Endodermal cell (in vitro differentiated cells): ENCODE measurements around the gene RASA2. TPM values are rescaled to one million over a fixed set of nuclear protein-coding genes. Genes with fewer than 3 reads are reported as not detected.

ENCODE experiments used
- DNase-seq: peaks from one replicate; pipeline ENCODE4 v3.0.0-alpha.2; 2017
- H3K27ac ChIP-seq: 2 replicates; pipeline ENCODE4 v1.5.1; 2013; ENCODE audit warnings: mild to moderate bottlenecking, low read depth, low read length, moderate library complexity
- H3K27me3 ChIP-seq: 2 replicates; pipeline ENCODE4 v1.6.1; 2013; ENCODE audit warnings: mild to moderate bottlenecking, low read length, moderate library complexity; ENCODE audit not compliant: insufficient read depth, control insufficient read depth, poor library complexity, severe bottlenecking
- H3K36me3 ChIP-seq: 2 replicates; pipeline ENCODE4 v1.7.0; 2013; ENCODE audit warnings: mild to moderate bottlenecking, low read length, moderate library complexity; ENCODE audit not compliant: control insufficient read depth, insufficient read depth
- H3K4me1 ChIP-seq: one replicate; pipeline ENCODE4 v1.7.0; 2013; ENCODE audit warnings: low read length; ENCODE audit not compliant: control insufficient read depth, insufficient read depth
- H3K4me3 ChIP-seq: 2 replicates; pipeline ENCODE4 v1.5.1; 2013; ENCODE audit warnings: mild to moderate bottlenecking, low read length, moderate library complexity
- H3K9ac ChIP-seq: 2 replicates; pipeline ENCODE4 v1.6.1; 2013; ENCODE audit warnings: mild to moderate bottlenecking, low read length, moderate library complexity; ENCODE audit not compliant: poor library complexity, severe bottlenecking; ENCODE audit errors: extremely low read depth
- H3K9me3 ChIP-seq: 2 replicates; pipeline ENCODE4 v1.6.1; 2013; ENCODE audit warnings: mild to moderate bottlenecking, low read length, moderate library complexity; ENCODE audit not compliant: control insufficient read depth
- H3K27ac Mint-ChIP-seq: 2 replicates; pipeline ENCODE4 v1.8.0; 2020; ENCODE audit warnings: mixed read lengths
- H3K27me3 Mint-ChIP-seq: 2 replicates; pipeline ENCODE4 v1.8.0; 2021; ENCODE audit warnings: mild to moderate bottlenecking, mixed read lengths; ENCODE audit not compliant: insufficient read depth
- H3K36me3 Mint-ChIP-seq: 2 replicates; pipeline ENCODE4 v1.8.0; 2020; ENCODE audit warnings: low read depth, mixed read lengths
- H3K4me1 Mint-ChIP-seq: 2 replicates; pipeline ENCODE4 v1.8.0; 2020; ENCODE audit warnings: mixed read lengths
- H3K4me3 Mint-ChIP-seq: 2 replicates; pipeline ENCODE4 v1.8.0; 2020; ENCODE audit warnings: mild to moderate bottlenecking, moderate library complexity, mixed read lengths
- H3K9me3 Mint-ChIP-seq: 2 replicates; pipeline ENCODE4 v1.8.0; 2020; ENCODE audit warnings: mild to moderate bottlenecking, mixed read lengths
- CTCF ChIP-seq: fragments of 200-600 bp; sonication (generic); conservative IDR thresholded peaks from 2 replicates; pipeline ENCODE4 v1.5.0; 2021; ENCODE audit warnings: antibody characterized with exemption, mild to moderate bottlenecking
- WGBS, 2 experiments: methylation state at CpG; one replicate each; pipeline versions ENCODE4 v1.1.5 to v1.1.7; 2013; ENCODE audit warnings: missing lambda C conversion rate in 2 of 2, mixed read lengths in 1 of 2; ENCODE audit not compliant: insufficient coverage in 1 of 2, insufficient read length in 1 of 2; 5-methylcytosine and 5-hydroxymethylcytosine counted together
- total RNA-seq, 2 donors: library from RNA; stranded (reverse); fragmentation: NEBNext Ultra II Directional in 1 of 2; extraction: Animal tissue kit (Norgen Biotek cat#: 25700) in 1 of 2; gene quantifications; 2 replicates in 1 of 2; 3 replicates in 1 of 2; pipeline ENCODE4 v1.2.1, GENCODE V29; 2021

RASA2 gene
- total RNA-seq, 2 donors from 2014 or later = 20.5 to 25.0 TPM

GRCh38 chr3:141528800-141529199 is 42.0 kb downstream of the RASA2 start:
- no peak overlapping the region for H3K9ac ChIP-seq
- H3K27me3 ChIP-seq = no peaks in the 10 kb centered on the region
- Mint-ChIP-seq H3K27me3 (no peaks in the 10 kb centered on the region), H3K4me3 (no peak overlapping the region), H3K36me3 (peaks cover 12% of the 10 kb centered on the region), H3K27ac (no peak overlapping the region), H3K9me3 (no peaks in the 10 kb centered on the region), H3K4me1 (no peaks in the 10 kb centered on the region)
- peaks cover 36% of the 10 kb centered on the region for H3K36me3 ChIP-seq
- H3K27ac ChIP-seq = no peak overlapping the region
- no peak for DNase-seq
- no peaks in the 10 kb centered on the region for H3K9me3 ChIP-seq
- WGBS, 2 experiments = 80 to 100% methylated on average over 1 of the region's 1 CpG
- H3K4me1 ChIP-seq = no peaks in the 10 kb centered on the region
- no peak overlapping the region for H3K4me3 ChIP-seq
- TF ChIP-seq CTCF = no peak

- no peak overlapping the region for H3K4me3 Mint-ChIP-seq
- DNase-seq = no peak
- H3K27me3 Mint-ChIP-seq = no peaks in the 10 kb centered on the region
- no peak overlapping the region for H3K9ac ChIP-seq
- H3K27ac ChIP-seq = no peak overlapping the region
- no peaks in the 10 kb centered on the region for H3K4me1 ChIP-seq
- peaks cover 35% of the 10 kb centered on the region for H3K36me3 ChIP-seq
- H3K27me3 ChIP-seq = no peaks in the 10 kb centered on the region
- H3K27ac Mint-ChIP-seq = no peak overlapping the region
- H3K4me1 Mint-ChIP-seq = no peaks in the 10 kb centered on the region
- no peak overlapping the region for H3K4me3 ChIP-seq
- TF ChIP-seq CTCF = no peak
- peaks cover 12% of the 10 kb centered on the region for H3K36me3 Mint-ChIP-seq
- no peaks in the 10 kb centered on the region for H3K9me3 Mint-ChIP-seq
- peaks cover 2% of the 10 kb centered on the region for H3K9me3 ChIP-seq
These were observed 42.4 kb downstream of the RASA2 start for GRCh38 chr3:141529256-141529655.

- H3K4me1 Mint-ChIP-seq = no peaks in the 10 kb centered on the region
- H3K27ac ChIP-seq = no peak overlapping the region
- TF ChIP-seq CTCF = no peak
- H3K27me3 ChIP-seq = no peaks in the 10 kb centered on the region
- H3K27me3 Mint-ChIP-seq = no peaks in the 10 kb centered on the region
- H3K36me3 ChIP-seq = peaks cover 36% of the 10 kb centered on the region
- DNase-seq = no peak
- WGBS, 2 experiments = 100% methylated on average over 1 of the region's 1 CpG; no CpG with 5 or more reads in 1 of the 2 experiments
- peaks cover 15% of the 10 kb centered on the region for H3K36me3 Mint-ChIP-seq
- H3K9me3 Mint-ChIP-seq = no peaks in the 10 kb centered on the region
- H3K4me1 ChIP-seq = no peaks in the 10 kb centered on the region
- peaks cover 5% of the 10 kb centered on the region for H3K9me3 ChIP-seq
- no peak overlapping the region for H3K4me3 ChIP-seq
- no peak overlapping the region for H3K27ac Mint-ChIP-seq
- no peak overlapping the region for H3K9ac ChIP-seq
- no peak overlapping the region for H3K4me3 Mint-ChIP-seq
These were observed 43.0 kb downstream of the RASA2 start for GRCh38 chr3:141529717-141530414.
